Measurements from ENCODE around the gene HLA-F.

- no peak for TF ChIP-seq CTCF (IDR thresholded peaks at IDR 0.05)
- TF ChIP-seq POLR2A (IDR thresholded peaks at IDR 0.05): no peak
Measured at GRCh38 chr6:29745386-29745785, 22.2 kb downstream of the HLA-F start.

Data from uterus (tissue), 2 donors.